ENCODE data around the gene RSPH3. TPM values are rescaled to one million over a fixed set of nuclear protein-coding genes. Genes with fewer than 3 reads are reported as not detected.
"Not testable (repeated sequence)": the region's sequence is repeated elsewhere in the genome, so short reads cannot be mapped to it uniquely, and the experiment has no call there.

The RSPH3 gene
- total RNA-seq, 1 donor from 2014 or later: 17.2 TPM

GRCh38 chr6:158996856-158997255, 3.1 kb downstream of the RSPH3 start:
- Histone ChIP-seq H3K4me3 (no peak overlapping the region), H3K9me3 (no peaks in the 10 kb centered on the region), H3K4me1 (peaks cover 11% of the 10 kb centered on the region), H3K27ac (no peak overlapping the region), H3K27me3 (no peaks in the 10 kb centered on the region), H3K36me3 (no peaks in the 10 kb centered on the region)
- TF ChIP-seq CTCF (IDR thresholded peaks at IDR 0.05): no peak
- ATAC-seq (peak; percentile 6), DNase-seq (no peak)
- intact Hi-C loops (cut with DNase I): no loop called here

- no peaks in the 10 kb centered on the region for H3K9me3 ChIP-seq
- no peak for DNase-seq
- no peaks in the 10 kb centered on the region for H3K36me3 ChIP-seq
- ATAC-seq: no peak
- no peak for TF ChIP-seq CTCF (IDR thresholded peaks at IDR 0.05)
- no peaks in the 10 kb centered on the region for H3K27me3 ChIP-seq
- no peak overlapping the region for H3K4me3 ChIP-seq
- H3K4me1 ChIP-seq: no peaks in the 10 kb centered on the region
- intact Hi-C loops (cut with DNase I): no loop called here
- no peak overlapping the region for H3K27ac ChIP-seq
These were observed 6.4 kb downstream of the RSPH3 start for GRCh38 chr6:158993639-158994038.

GRCh38 chr6:158991017-158991723, 8.8 kb downstream of the RSPH3 start:
- peak; percentile 48 for ATAC-seq
- Histone ChIP-seq H3K4me1 (no peaks in the 10 kb centered on the region), H3K27me3 (no peaks in the 10 kb centered on the region), H3K27ac (no peak overlapping the region), H3K9me3 (no peaks in the 10 kb centered on the region), H3K4me3 (no peak overlapping the region), H3K36me3 (no peaks in the 10 kb centered on the region)
- no peak for TF ChIP-seq CTCF (IDR thresholded peaks at IDR 0.05)
- intact Hi-C loops (cut with DNase I): no loop called here
- no peak for DNase-seq

- H3K36me3 ChIP-seq; H3K27ac ChIP-seq; H3K4me3 ChIP-seq; intact Hi-C loops (cut with DNase I); DNase-seq; ATAC-seq; H3K9me3 ChIP-seq; H3K4me1 ChIP-seq; H3K27me3 ChIP-seq: not testable (repeated sequence)
These were observed 10.3 kb downstream of the RSPH3 start for GRCh38 chr6:158989711-158990110.

- no peak for TF ChIP-seq CTCF (IDR thresholded peaks at IDR 0.05)
These were observed 11.5 kb downstream of the RSPH3 start for GRCh38 chr6:158988477-158988876.

GRCh38 chr6:158987657-158988056, 12.3 kb downstream of the RSPH3 start:
- Histone ChIP-seq H3K27ac (no peak overlapping the region), H3K27me3 (no peaks in the 10 kb centered on the region), H3K4me3 (no peak overlapping the region), H3K36me3 (no peaks in the 10 kb centered on the region), H3K4me1 (no peaks in the 10 kb centered on the region), H3K9me3 (no peaks in the 10 kb centered on the region)
- intact Hi-C loops (cut with DNase I): no loop called here
- TF ChIP-seq CTCF (IDR thresholded peaks at IDR 0.05): no peak
- DNase-seq: no peak
- ATAC-seq: no peak

More at GRCh38 chr6:158988477-158988876, 11.5 kb downstream of the RSPH3 start:
- H3K4me1 ChIP-seq: no peaks in the 10 kb centered on the region
- no peaks in the 10 kb centered on the region for H3K27me3 ChIP-seq
- ATAC-seq: no peak
- H3K9me3 ChIP-seq: no peaks in the 10 kb centered on the region
- no peak for DNase-seq
- H3K36me3 ChIP-seq: no peaks in the 10 kb centered on the region
- intact Hi-C loops (cut with DNase I): no loop called here
- no peak overlapping the region for H3K4me3 ChIP-seq
- H3K27ac ChIP-seq: no peak overlapping the region
